HT-29 (cell line): ENCODE results near the gene DHX38. TPM values are rescaled to one million over a fixed set of nuclear protein-coding genes. Genes with fewer than 3 reads are reported as not detected.
"Not testable (repeated sequence)": the region's sequence is repeated elsewhere in the genome, so short reads cannot be mapped to it uniquely, and the experiment has no call there.

Experiments
- DNase-seq: peaks from one replicate; pipeline ENCODE4 v3.0.0-alpha.2; 2015; ENCODE audit warnings: low spot score
- total RNA-seq: library from RNA; depleted of rRNA; stranded (reverse); fragments of >200 nt; shearing (Covaris generic); gene quantifications from 2 replicates; pipeline ENCODE4 v1.2.3, GENCODE V29; 2014; rRNA removed

DHX38 gene
- 45.2 and 46.5 TPM in 2 replicates for total RNA-seq

GRCh38 chr16:72093448-72094265 is at the start of gene DHX38, which contains the start of gene TXNL4B:
TSS of gene DHX38 (plus strand) at chr16:72093847. CDS start at chr16:72096158, 2,311 bp downstream.
TSS of gene TXNL4B (minus strand) at chr16:72093620. CDS start at chr16:72090749, 2,871 bp downstream.
- DNase-seq = peak; percentile 96

GRCh38 chr16:72044296-72044695 is 49.4 kb upstream of the DHX38 start:
- no peak for DNase-seq

GRCh38 chr16:72044825-72045359 is 48.8 kb upstream of the DHX38 start:
- no peak for DNase-seq

GRCh38 chr16:72049110-72049509 is 44.5 kb upstream of the DHX38 start:
- DNase-seq = no peak

- no peak for DNase-seq
These were observed 42.7 kb upstream of the DHX38 start for GRCh38 chr16:72050769-72051464.

GRCh38 chr16:72051818-72052217 is 41.8 kb upstream of the DHX38 start:
- no peak for DNase-seq

- not testable (repeated sequence) for DNase-seq
These were observed 39.3 kb upstream of the DHX38 start, which contains the start of gene HP for GRCh38 chr16:72054254-72054847. TSS of gene HP (plus strand) at chr16:72054505. CDS start at chr16:72054653, 148 bp downstream.

- DNase-seq = no peak
These were observed 37.7 kb upstream of the DHX38 start for GRCh38 chr16:72055911-72056310.

- DNase-seq = not testable (repeated sequence)
These were observed 36.3 kb upstream of the DHX38 start for GRCh38 chr16:72057313-72057712.

GRCh38 chr16:72059060-72059459 is 34.6 kb upstream of the DHX38 start:
- not testable (repeated sequence) for DNase-seq

GRCh38 chr16:72060405-72060804 is 33.2 kb upstream of the DHX38 start:
- DNase-seq = no peak

GRCh38 chr16:72061564-72061963 is 32.1 kb upstream of the DHX38 start:
- no peak for DNase-seq

GRCh38 chr16:72064361-72064894 is 29.2 kb upstream of the DHX38 start:
- DNase-seq = no peak

- peak; percentile 10 for DNase-seq
These were observed 26.9 kb upstream of the DHX38 start for GRCh38 chr16:72066747-72067146.

GRCh38 chr16:72068930-72069329 is 24.7 kb upstream of the DHX38 start:
- no peak for DNase-seq

- no peak for DNase-seq
These were observed 20.9 kb upstream of the DHX38 start for GRCh38 chr16:72072514-72073342.

- DNase-seq = no peak
These were observed 20.0 kb upstream of the DHX38 start for GRCh38 chr16:72073560-72074230.

- not testable (repeated sequence) for DNase-seq
These were observed 18.6 kb upstream of the DHX38 start for GRCh38 chr16:72075067-72075466.

GRCh38 chr16:72076991-72077706 is 16.5 kb upstream of the DHX38 start:
- not testable (repeated sequence) for DNase-seq
